Mammary epithelial cell (primary cell): ENCODE measurements around the gene FREY1.

ENCODE experiments used
- EZH2 ChIP-seq: IDR thresholded peaks from 2 replicates; pipeline ENCODE4 v1.6.1; 2012; ENCODE audit warnings: low read length, inconsistent platforms, borderline replicate concordance
- TF ChIP-seq, protein P1 (sequence below), 2 donors: IDR thresholded peaks in 1 of 2; conservative IDR thresholded peaks in 1 of 2; 2 replicates each; pipeline ENCODE4 v1.5.1; 2011 to 2012; ENCODE audit warnings: inconsistent platforms in 2 of 2, low read length in 2 of 2, mild to moderate bottlenecking in 2 of 2, control low read depth in 1 of 2, low read depth in 1 of 2; ENCODE audit not compliant: insufficient read depth in 1 of 2; ENCODE audit errors: extremely low read depth in 1 of 2

DNA sequence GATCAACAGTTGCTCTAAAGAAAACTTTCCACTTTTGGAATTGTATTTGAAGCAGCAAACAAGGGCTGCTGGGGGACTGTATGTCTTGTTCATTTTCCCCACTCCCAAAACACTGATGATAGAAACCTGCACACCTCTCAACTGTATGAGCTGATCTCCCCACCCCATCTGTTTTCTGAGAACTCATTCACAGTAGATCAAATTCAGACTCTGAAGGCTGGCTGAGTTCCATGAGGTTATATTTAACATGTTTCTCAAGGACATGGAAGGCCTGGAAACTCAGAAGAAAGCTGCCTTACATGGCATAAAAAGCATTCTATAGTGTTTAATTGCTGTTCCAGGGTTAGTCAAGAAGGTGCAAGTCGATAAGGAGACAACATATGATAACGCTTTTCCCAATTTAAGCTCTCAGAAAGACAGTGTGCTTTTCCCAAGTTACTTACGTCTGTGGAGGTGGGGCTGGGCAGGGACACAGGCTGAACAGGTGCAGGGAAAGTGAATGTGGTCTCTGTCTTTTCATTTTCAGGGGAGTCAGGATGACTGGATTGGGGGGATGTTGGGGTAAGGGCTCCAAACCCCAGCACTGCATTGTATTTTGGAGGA lies 38.4 kb upstream of the FREY1 start:
- TF ChIP-seq, protein P1, sequence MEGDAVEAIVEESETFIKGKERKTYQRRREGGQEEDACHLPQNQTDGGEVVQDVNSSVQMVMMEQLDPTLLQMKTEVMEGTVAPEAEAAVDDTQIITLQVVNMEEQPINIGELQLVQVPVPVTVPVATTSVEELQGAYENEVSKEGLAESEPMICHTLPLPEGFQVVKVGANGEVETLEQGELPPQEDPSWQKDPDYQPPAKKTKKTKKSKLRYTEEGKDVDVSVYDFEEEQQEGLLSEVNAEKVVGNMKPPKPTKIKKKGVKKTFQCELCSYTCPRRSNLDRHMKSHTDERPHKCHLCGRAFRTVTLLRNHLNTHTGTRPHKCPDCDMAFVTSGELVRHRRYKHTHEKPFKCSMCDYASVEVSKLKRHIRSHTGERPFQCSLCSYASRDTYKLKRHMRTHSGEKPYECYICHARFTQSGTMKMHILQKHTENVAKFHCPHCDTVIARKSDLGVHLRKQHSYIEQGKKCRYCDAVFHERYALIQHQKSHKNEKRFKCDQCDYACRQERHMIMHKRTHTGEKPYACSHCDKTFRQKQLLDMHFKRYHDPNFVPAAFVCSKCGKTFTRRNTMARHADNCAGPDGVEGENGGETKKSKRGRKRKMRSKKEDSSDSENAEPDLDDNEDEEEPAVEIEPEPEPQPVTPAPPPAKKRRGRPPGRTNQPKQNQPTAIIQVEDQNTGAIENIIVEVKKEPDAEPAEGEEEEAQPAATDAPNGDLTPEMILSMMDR (conservative IDR thresholded peaks at IDR 0.05 in 1 of 2, IDR thresholded peaks at IDR 0.05 in 1 of 2; ENCODE audit: extremely low read depth in 1 of 2, insufficient read depth in 1 of 2, low read depth in 1 of 2, low read length in 2 of 2), result no peak
- no peak for TF ChIP-seq EZH2
